HAP-1 (cell line): ENCODE data around the gene TMC1.

Experiments used
- DNase-seq, 2 experiments: peaks; one replicate each; pipeline ENCODE4 v3.0.0-alpha.2; 2016 to 2020; ENCODE audit warnings: low spot score in 2 of 2
- H3K27me3 ChIP-seq: fragments of 250-450 bp; sonication (Bioruptor Pico); 2 replicates; pipeline ENCODE4 v1.5.1; 2020; ENCODE audit warnings: low read depth, mild to moderate bottlenecking, moderate library complexity
- H3K36me3 ChIP-seq: fragments of 250-450 bp; sonication (Bioruptor Pico); replicated peaks from 2 replicates; pipeline ENCODE4 v1.5.1; 2020; ENCODE audit warnings: mild to moderate bottlenecking
- H3K4me1 ChIP-seq: fragments of 250-450 bp; sonication (Bioruptor Pico); 2 replicates; pipeline ENCODE4 v1.5.1; 2020; ENCODE audit warnings: mild to moderate bottlenecking
- H3K4me3 ChIP-seq: fragments of 250-450 bp; sonication (Bioruptor Pico); 2 replicates; pipeline ENCODE4 v1.5.1; 2020; ENCODE audit warnings: mild to moderate bottlenecking, moderate library complexity
- H3K9me3 ChIP-seq: fragments of 250-450 bp; sonication (Bioruptor Pico); 2 replicates; pipeline ENCODE4 v1.5.1; 2020; ENCODE audit warnings: mild to moderate bottlenecking, moderate library complexity
- in situ Hi-C: fragments of 300-500 bp; cut with MboI; formaldehyde crosslinking; loops from 3 replicates; pipeline ENCODE4 v1.14.3; 2020; ENCODE audit warnings: low sequenced_read_pairs, inconsistent platforms, mixed read lengths

TMC1 gene

DNA sequence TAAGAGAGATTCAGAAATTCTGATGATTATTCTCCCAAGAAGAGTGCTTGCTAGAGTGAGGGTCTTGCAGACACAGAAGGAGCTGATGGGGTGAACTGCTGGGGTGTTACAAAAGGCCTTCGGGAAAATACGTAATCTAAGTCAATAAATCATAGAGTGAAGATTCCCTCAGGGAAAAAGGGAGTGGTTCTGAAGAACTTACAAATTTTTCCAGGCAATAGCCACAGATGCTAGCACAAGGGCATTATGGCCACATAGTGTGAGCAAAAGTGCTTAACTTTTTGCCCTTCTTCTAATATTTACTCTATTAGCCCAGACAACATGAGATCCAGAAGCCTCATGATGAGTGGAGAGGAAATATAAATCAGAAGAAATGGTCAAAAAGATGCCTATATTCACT is 137.3 kb downstream of the TMC1 start:
- in situ Hi-C loops, result no loop called here
- Histone ChIP-seq H3K9me3 (no peaks in the 10 kb centered on the region), H3K27me3 (no peaks in the 10 kb centered on the region), H3K36me3 (no peaks in the 10 kb centered on the region), H3K4me3 (no peak overlapping the region), H3K4me1 (peaks cover 15% of the 10 kb centered on the region)
- no peak for DNase-seq

DNA sequence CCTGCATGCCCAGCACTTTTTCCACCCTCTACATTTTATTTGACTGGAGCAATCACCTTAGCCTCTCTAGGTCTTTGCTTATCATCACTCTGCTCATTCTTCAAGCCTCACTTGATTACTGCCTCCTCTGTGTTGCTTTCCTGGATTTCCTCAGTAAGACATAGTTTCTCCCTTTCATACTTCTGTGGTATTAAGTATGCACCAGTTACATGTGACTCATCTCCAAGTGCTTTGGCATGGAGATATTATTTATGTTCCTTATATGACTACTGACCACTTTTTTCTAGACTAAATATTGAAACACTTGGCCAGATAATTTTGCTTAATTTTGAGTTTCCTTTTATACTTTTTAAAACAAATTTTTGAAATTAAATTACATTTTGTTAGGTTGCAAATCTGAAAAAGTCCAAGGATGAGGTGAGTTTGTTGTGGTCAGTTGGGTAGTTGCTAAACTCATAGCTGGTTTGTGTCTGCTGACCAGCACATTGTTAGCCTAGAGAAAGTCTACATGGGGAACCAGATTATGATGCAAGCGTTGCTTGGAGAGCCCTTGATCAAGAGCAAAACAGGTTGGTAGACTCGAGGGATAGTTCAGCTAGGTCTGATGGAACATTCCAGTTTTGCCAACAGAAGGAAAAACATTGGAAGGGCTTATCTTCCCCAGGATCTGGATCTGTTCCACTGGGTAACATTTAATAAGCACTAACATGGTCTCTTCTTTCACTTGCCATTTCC is 140.2 kb downstream of the TMC1 start:
- no peaks in the 10 kb centered on the region for H3K9me3 ChIP-seq
- H3K4me1 ChIP-seq, result peaks cover 15% of the 10 kb centered on the region
- in situ Hi-C loops, result no loop called here
- no peak overlapping the region for H3K4me3 ChIP-seq
- H3K27me3 ChIP-seq, result no peaks in the 10 kb centered on the region
- no peaks in the 10 kb centered on the region for H3K36me3 ChIP-seq
- no peak for DNase-seq

DNA sequence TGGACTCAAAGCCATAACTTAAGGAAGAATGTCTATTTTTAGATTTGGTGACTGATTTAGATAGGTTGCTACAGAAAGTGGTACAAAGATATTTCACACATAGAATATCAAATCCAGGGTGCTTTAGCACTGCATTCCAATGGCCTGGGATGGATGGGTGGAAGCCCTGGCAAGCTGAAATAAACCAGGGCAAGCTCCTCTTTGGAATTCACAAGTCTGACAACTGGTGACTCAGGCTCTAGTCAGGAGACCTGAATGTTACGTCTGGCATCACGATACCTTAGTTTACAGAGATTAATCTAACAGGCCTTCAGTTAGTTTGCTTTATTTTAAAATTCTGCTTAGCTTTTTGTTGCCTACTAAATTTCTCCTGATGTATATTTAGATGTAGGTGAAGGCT is 144.0 kb downstream of the TMC1 start:
- Histone ChIP-seq H3K27me3 (no peaks in the 10 kb centered on the region), H3K4me3 (no peak overlapping the region), H3K9me3 (no peaks in the 10 kb centered on the region), H3K36me3 (no peaks in the 10 kb centered on the region), H3K4me1 (peaks cover 15% of the 10 kb centered on the region)
- in situ Hi-C loops, result no loop called here
- DNase-seq, result no peak

DNA sequence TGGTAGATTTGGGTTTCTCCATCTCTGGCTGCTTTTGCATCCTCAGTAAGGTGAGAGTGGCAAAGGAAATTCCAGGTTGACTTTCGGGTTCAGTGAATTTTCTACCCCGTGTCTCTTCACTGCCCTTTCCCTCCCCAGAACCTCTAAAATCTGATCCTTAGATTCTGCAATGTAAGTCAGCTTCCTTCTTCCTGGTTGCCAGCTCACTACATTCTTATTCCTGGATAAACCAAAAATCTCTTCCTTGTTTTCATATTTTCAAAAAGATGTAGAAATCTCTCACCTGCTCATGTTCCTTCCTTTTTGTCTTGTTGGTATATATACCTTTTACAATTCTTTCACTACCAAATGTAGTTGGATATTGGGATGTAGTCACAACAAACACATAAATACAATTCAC is 145.8 kb downstream of the TMC1 start:
- Histone ChIP-seq H3K27me3 (no peaks in the 10 kb centered on the region), H3K9me3 (no peaks in the 10 kb centered on the region), H3K36me3 (no peaks in the 10 kb centered on the region), H3K4me3 (no peak overlapping the region), H3K4me1 (peaks cover 15% of the 10 kb centered on the region)
- DNase-seq, result no peak
- in situ Hi-C loops, result no loop called here

DNA sequence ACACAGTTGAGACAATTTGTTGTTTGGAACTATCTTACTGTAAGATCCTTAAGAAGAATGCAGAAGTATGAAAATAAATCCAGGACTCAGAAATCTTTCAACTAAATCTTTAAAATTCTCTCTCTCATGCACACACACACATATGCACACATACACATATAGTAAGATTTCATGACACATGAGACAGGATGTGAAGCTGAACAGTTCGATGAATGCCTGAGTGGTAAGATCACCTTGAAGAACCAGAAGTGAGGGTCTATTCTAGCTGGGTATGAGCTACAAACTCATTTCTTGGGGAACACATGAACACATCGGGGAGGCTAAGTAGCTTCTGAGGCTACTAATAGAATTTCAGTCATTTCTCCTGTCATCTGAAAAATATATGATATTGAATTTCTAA is 153.6 kb downstream of the TMC1 start:
- Histone ChIP-seq H3K4me3 (no peak overlapping the region), H3K4me1 (peaks cover 52% of the 10 kb centered on the region), H3K27me3 (no peaks in the 10 kb centered on the region), H3K9me3 (no peaks in the 10 kb centered on the region), H3K36me3 (no peaks in the 10 kb centered on the region)
- in situ Hi-C loops, result no loop called here
- no peak for DNase-seq

DNA sequence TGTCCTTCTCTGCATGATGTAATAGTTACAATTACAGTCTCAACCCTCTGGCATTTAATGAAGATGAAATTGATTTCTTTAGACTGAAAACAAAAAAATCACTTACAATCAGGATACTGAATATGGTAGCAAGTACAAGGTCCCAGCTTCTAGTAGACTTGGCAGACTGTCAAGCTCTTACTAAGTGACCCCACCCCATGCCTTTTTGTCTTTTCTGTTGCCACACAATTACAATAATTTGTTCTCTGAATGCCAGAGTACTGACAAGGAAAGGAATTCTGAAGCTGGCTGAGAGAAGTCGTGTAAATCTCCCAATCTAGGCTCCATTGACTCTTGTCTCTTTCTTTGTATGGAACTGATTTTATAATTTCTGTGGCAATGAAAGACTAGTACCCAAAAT is 154.2 kb downstream of the TMC1 start:
- Histone ChIP-seq H3K4me3 (no peak overlapping the region), H3K9me3 (no peaks in the 10 kb centered on the region), H3K27me3 (no peaks in the 10 kb centered on the region), H3K36me3 (no peaks in the 10 kb centered on the region), H3K4me1 (peaks cover 58% of the 10 kb centered on the region)
- in situ Hi-C loops, result no loop called here
- DNase-seq, result peak; percentile 74 to 96

DNA sequence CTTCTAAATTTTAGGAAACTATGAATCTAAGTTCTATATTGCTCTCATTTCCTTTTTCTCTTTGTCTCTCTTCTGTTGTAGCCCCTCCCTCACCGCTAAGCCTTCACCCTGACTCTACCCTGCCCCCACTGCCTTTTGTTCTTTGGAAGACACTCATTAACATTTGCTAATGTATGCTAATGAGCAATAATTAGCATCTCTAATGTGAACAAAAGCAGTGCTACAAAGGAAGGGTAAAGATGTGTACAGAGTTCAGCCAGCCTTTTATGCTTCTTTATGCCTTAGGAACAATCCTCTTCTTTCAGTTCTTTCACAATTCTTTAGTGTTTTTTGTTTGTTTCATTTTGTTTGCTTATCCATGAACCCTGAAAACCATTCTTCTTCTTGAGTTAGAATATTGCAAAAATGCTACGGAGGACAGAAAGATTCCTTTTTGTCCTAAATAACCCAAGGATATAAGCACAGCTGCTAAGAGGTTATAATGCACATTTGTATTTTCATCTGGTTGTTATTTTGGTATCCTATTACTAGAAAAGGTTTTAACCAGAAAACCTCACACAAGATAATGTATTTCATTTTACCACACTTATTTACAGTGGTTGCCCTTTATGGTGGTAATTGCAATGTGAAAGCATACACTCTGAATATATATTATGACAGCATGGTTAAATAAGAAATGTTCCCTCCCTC is 159.3 kb downstream of the TMC1 start:
- H3K4me3 ChIP-seq, result no peak overlapping the region
- no peaks in the 10 kb centered on the region for H3K36me3 ChIP-seq
- H3K27me3 ChIP-seq, result no peaks in the 10 kb centered on the region
- in situ Hi-C loops, result loop anchor here (10.0 kb wide), 1 partner anchor 316 kb away; the partner anchor contains the start of gene ZFAND5
- H3K4me1 ChIP-seq, result peaks cover 81% of the 10 kb centered on the region
- no peaks in the 10 kb centered on the region for H3K9me3 ChIP-seq
- DNase-seq, result peak; percentile 96 to 100

DNA sequence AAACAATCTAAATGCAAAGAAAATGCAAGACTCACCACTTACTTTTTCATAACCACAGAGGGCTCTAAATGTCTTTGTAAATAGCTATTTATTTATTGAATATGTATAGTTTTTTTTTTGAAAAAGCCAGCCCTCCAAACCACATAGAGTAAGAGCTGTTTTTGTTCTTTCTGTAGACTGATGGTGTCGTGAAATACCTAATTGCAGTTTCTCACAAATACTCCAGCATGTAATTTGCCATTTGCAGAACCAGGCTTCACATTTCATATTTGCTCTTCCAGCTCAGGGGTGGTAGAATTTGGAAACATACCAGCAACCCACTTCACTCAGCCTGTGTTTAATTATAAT is 159.8 kb downstream of the TMC1 start:
- peak in 1 of 2 experiments; percentile 49 for DNase-seq
- Histone ChIP-seq H3K4me3 (no peak overlapping the region), H3K27me3 (no peaks in the 10 kb centered on the region), H3K4me1 (peaks cover 81% of the 10 kb centered on the region), H3K36me3 (no peaks in the 10 kb centered on the region), H3K9me3 (no peaks in the 10 kb centered on the region)
- in situ Hi-C loops, result loop anchor here (10.0 kb wide), 1 partner anchor 316 kb away; the partner anchor contains the start of gene ZFAND5

DNA sequence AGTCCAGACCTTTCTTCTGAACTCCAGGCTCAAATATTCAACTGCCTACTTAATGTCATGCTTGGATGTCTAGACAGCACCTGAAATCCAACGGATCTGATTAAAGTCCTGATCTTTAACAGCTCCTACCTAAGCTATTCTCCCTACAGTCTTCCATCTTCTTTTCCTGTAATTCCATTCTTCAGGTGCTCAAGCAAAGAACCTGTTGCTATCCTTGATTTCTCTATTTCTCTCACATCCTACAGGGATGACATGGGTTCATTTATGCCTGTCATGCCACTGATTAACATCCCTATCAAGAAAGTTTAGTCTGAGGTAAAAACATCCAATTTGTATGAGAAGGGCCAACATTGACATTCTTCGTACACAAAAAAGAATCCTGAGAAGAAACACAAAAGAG is 163.2 kb downstream of the TMC1 start:
- in situ Hi-C loops, result loop anchor here (10.0 kb wide), 1 partner anchor 320 kb away; the partner anchor contains the start of gene ZFAND5
- peaks cover 76% of the 10 kb centered on the region for H3K4me1 ChIP-seq
- no peak overlapping the region for H3K4me3 ChIP-seq
- H3K27me3 ChIP-seq, result no peaks in the 10 kb centered on the region
- no peak for DNase-seq
- no peaks in the 10 kb centered on the region for H3K9me3 ChIP-seq
- H3K36me3 ChIP-seq, result no peaks in the 10 kb centered on the region

DNA sequence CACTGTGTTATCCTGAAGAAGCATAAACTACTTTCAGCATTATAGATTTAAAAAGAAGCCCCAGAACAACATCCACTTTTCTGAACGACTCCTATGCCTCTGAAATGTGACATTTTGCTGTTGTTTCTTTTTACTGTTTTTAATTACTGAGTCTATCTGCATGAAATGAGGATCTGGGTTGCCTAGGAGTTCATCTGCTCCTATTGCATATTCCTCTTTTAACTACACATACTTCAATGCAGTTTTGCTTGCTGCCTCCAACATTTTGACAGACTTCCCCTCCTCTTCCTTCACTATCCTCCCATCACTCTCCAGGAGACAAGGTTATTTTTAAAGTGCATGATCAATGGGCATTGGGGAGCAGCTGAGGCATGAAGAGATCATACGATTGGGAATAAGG is 164.5 kb downstream of the TMC1 start:
- in situ Hi-C loops, result loop anchor here (10.0 kb wide), 1 partner anchor 321 kb away; the partner anchor contains the start of gene ZFAND5
- Histone ChIP-seq H3K36me3 (no peaks in the 10 kb centered on the region), H3K4me1 (peaks cover 67% of the 10 kb centered on the region), H3K4me3 (no peak overlapping the region), H3K9me3 (no peaks in the 10 kb centered on the region), H3K27me3 (no peaks in the 10 kb centered on the region)
- DNase-seq, result peak in 1 of 2 experiments; percentile 40

DNA sequence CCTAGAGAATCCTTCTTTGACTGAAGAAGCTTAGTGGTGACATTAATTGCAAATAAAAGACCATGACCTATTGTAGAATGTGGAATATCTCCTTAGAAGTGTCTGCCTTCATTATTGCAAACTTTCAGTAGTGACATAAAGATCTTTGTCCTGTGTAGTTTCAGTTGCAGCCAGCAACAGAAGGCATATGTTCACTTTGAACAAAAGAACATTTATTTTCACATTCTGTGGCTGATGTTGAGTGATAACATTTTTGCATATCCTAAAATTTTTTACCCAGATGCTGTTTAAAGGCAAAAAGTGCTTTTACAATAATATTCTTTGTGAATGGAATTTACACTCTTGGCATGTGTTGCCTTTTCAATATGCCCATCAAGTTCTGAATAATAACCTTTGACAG is 165.9 kb downstream of the TMC1 start:
- in situ Hi-C loops, result loop anchor here (10.0 kb wide), 1 partner anchor 323 kb away; the partner anchor contains the start of gene ZFAND5
- Histone ChIP-seq H3K4me3 (no peak overlapping the region), H3K27me3 (no peaks in the 10 kb centered on the region), H3K4me1 (peaks cover 64% of the 10 kb centered on the region), H3K9me3 (no peaks in the 10 kb centered on the region), H3K36me3 (no peaks in the 10 kb centered on the region)
- DNase-seq, result peak in 1 of 2 experiments; percentile 80

DNA sequence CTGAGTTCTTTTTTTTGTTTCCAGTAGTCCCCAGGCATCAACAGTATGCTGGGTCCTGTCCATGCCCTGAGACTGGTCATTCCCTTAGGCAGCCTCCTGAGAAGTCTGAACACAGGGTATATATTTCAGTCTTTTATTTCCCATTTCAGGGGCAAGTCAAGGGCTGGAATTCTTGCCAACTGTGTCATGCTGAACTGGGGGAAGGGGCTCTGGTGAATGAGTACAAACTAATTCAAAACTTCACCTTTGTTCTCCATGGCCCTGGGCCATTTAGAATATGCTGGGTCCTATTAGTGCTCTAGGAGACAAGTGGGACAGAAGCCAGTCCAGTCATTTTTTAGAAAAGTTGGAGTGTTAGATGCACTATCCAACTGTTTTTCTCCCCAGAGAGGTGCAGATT is 170.3 kb downstream of the TMC1 start:
- H3K9me3 ChIP-seq, result no peaks in the 10 kb centered on the region
- H3K36me3 ChIP-seq, result no peaks in the 10 kb centered on the region
- H3K27me3 ChIP-seq, result no peaks in the 10 kb centered on the region
- peak; percentile 22 to 51 for DNase-seq
- peaks cover 30% of the 10 kb centered on the region for H3K4me1 ChIP-seq
- in situ Hi-C loops, result no loop called here
- H3K4me3 ChIP-seq, result no peak overlapping the region

DNA sequence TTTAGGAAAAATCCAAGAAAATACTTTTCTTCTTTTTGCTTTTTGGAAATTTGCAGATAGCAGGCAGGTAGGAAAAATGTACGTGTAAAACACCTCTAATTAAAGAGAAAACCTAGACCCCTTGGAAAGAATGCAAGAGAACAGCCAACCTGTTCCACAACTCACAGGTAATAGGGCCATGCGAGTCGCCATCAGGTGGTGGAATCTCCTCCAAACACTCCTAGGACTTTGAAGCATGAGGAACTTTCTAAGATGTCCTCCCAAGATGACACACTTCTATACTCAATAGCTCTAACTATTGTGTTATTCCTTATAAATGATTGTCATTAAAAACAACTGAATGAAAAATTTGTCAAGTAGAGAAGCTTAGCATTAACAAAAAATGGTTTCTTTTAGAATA is 174.0 kb downstream of the TMC1 start:
- no peaks in the 10 kb centered on the region for H3K27me3 ChIP-seq
- no peak overlapping the region for H3K4me3 ChIP-seq
- DNase-seq, result no peak
- H3K9me3 ChIP-seq, result no peaks in the 10 kb centered on the region
- in situ Hi-C loops, result no loop called here
- peaks cover 13% of the 10 kb centered on the region for H3K4me1 ChIP-seq
- no peaks in the 10 kb centered on the region for H3K36me3 ChIP-seq

DNA sequence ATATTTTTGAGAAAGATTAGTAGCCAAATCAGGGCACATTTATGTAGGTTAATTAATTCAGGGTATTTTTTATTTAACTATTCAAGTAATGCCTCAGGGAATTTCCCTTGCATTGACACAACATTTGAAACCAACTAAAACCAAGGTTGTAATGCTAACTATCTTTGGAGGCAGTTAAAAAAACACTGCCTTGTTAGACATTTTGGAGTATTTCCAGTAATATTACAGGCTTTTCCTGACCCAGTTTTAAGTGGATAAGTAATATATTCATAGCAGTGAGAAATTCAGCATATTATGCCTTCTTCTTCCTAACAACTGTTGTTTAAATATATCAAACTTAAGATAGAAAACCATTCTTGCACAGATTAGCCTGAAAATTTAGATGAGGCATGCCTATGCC is 175.1 kb downstream of the TMC1 start:
- H3K36me3 ChIP-seq, result no peaks in the 10 kb centered on the region
- DNase-seq, result no peak
- H3K27me3 ChIP-seq, result no peaks in the 10 kb centered on the region
- in situ Hi-C loops, result no loop called here
- H3K4me3 ChIP-seq, result no peak overlapping the region
- no peaks in the 10 kb centered on the region for H3K9me3 ChIP-seq
- peaks cover 18% of the 10 kb centered on the region for H3K4me1 ChIP-seq
